ENCODE results near the gene SHQ1. TPM values are rescaled to one million over a fixed set of nuclear protein-coding genes. Genes with fewer than 3 reads are reported as not detected.

The SHQ1 gene
- 10 to 100 TPM; 26.4 to 26.7 TPM for total RNA-seq

- peaks cover 54% of the 10 kb centered on the region for H3K4me1 Mint-ChIP-seq (ENCODE audit: low read depth)
- no peaks in the 10 kb centered on the region for H3K9me3 Mint-ChIP-seq
- ATAC-seq (replicated peaks in 1 of 2) (peak; percentile 95 to 96), DNase-seq (peak; percentile 95 to 97)
- peak within 1 kb of the TSS; percentile 87 for H3K27ac Mint-ChIP-seq
- peaks cover 7 to 11% of the 10 kb centered on the region in 2 donors for H3K36me3 Mint-ChIP-seq (ENCODE audit: insufficient read depth in 2 of 2)
- H3K27me3 Mint-ChIP-seq (ENCODE audit: low read depth): peaks cover 8% of the 10 kb centered on the region
- peak within 1 kb of the TSS; percentile 94 to 100 for H3K4me3 Mint-ChIP-seq
Measured at GRCh38 chr3:72847751-72848702, at the start of gene SHQ1. Gene SHQ1, minus strand, starts transcription at chr3:72848445. Its CDS starts 105 bp downstream, at chr3:72848340.

DNA sequence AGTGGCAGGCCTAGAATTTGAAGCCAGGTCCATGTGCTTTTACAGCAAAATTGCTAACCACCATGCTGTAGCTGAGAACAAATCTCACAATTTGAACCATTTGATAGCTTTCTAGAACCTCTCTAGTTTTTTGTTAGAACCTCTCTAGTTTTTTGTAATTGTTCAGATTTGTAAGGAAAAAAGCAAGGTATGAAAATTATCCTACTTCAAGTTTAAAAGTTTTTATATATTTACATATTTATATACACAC, 49.4 kb upstream of the SHQ1 start:
- H3K27ac Mint-ChIP-seq: no peak overlapping the region
- no peaks in the 10 kb centered on the region for H3K4me1 Mint-ChIP-seq (ENCODE audit: low read depth)
- DNase-seq: no peak
- peaks cover 21% of the 10 kb centered on the region for H3K27me3 Mint-ChIP-seq (ENCODE audit: low read depth)
- no peak for ATAC-seq (replicated peaks in 1 of 2)
- no peaks in the 10 kb centered on the region for H3K36me3 Mint-ChIP-seq (ENCODE audit: insufficient read depth in 2 of 2)
- H3K4me3 Mint-ChIP-seq: no peak overlapping the region
- H3K9me3 Mint-ChIP-seq: no peaks in the 10 kb centered on the region

- peaks cover 26% of the 10 kb centered on the region for H3K27me3 Mint-ChIP-seq (ENCODE audit: low read depth)
- no peaks in the 10 kb centered on the region for H3K4me1 Mint-ChIP-seq (ENCODE audit: low read depth)
- no peak overlapping the region for H3K4me3 Mint-ChIP-seq
- no peaks in the 10 kb centered on the region for H3K36me3 Mint-ChIP-seq (ENCODE audit: insufficient read depth in 2 of 2)
- H3K9me3 Mint-ChIP-seq: no peaks in the 10 kb centered on the region
- H3K27ac Mint-ChIP-seq: no peak overlapping the region
- no peak for ATAC-seq (replicated peaks in 1 of 2)
- DNase-seq: no peak
Measured at GRCh38 chr3:72896996-72897757, 48.9 kb upstream of the SHQ1 start.

DNA sequence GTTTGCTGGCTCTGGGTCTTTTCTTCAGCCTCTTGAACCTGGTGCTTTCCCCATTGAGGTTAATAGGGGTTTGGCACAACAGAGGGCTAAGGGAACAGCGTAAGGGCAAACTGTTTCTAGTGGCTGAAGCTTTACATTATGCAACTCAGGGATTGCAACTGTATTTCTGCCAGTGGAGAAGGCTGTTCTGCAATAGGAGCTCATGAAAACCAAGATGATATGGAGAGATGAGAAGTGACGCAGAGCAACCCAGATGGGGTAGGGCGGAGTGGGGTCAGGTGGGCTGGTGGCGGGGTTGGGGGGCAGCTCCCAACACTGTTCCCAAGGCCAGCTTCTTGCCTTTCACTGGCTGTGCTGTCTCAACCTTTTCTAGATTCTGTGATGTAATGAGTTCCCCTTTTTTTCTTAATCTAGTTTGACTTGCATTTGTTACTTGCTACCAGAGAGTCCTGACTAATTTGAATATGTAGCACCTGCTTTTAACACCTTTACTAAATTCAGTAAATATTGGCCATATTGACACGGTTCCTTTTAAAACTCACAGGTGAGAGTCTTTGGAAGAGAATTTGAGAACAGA, 46.8 kb upstream of the SHQ1 start:
- Mint-ChIP-seq H3K27ac (no peak overlapping the region), H3K4me1 (ENCODE audit: low read depth) (no peaks in the 10 kb centered on the region), H3K4me3 (no peak overlapping the region), H3K27me3 (ENCODE audit: low read depth) (peaks cover 41% of the 10 kb centered on the region), H3K9me3 (no peaks in the 10 kb centered on the region), H3K36me3 (ENCODE audit: insufficient read depth in 2 of 2) (no peaks in the 10 kb centered on the region)
- ATAC-seq (replicated peaks in 1 of 2) (no peak), DNase-seq (no peak)

DNA sequence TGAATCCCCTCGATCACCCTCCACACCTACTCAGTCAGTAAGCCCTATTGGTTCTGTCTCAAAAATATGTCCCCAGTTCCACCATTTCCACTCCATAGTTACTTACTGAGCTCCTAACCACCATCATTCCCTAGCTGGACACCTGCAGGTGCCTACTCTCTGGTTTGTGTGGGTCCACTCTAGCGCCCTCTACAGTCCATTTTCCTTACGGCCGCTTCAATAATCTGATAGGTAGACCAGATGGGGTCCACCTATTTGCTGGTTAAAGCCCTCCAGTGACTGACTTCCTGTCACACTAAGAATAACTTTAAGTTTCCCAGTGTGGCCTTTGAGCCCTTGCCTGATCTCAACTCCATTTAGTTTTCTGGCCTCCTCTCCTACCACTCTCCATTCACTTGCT, 44.6 kb upstream of the SHQ1 start:
- H3K9me3 Mint-ChIP-seq: no peaks in the 10 kb centered on the region
- peaks cover 56% of the 10 kb centered on the region for H3K27me3 Mint-ChIP-seq (ENCODE audit: low read depth)
- no peak overlapping the region for H3K27ac Mint-ChIP-seq
- no peak overlapping the region for H3K4me3 Mint-ChIP-seq
- peaks cover 8% of the 10 kb centered on the region for H3K4me1 Mint-ChIP-seq (ENCODE audit: low read depth)
- peak in 1 of 2 donors; percentile 8 for DNase-seq
- no peaks in the 10 kb centered on the region for H3K36me3 Mint-ChIP-seq (ENCODE audit: insufficient read depth in 2 of 2)
- ATAC-seq (replicated peaks in 1 of 2): no peak

DNA sequence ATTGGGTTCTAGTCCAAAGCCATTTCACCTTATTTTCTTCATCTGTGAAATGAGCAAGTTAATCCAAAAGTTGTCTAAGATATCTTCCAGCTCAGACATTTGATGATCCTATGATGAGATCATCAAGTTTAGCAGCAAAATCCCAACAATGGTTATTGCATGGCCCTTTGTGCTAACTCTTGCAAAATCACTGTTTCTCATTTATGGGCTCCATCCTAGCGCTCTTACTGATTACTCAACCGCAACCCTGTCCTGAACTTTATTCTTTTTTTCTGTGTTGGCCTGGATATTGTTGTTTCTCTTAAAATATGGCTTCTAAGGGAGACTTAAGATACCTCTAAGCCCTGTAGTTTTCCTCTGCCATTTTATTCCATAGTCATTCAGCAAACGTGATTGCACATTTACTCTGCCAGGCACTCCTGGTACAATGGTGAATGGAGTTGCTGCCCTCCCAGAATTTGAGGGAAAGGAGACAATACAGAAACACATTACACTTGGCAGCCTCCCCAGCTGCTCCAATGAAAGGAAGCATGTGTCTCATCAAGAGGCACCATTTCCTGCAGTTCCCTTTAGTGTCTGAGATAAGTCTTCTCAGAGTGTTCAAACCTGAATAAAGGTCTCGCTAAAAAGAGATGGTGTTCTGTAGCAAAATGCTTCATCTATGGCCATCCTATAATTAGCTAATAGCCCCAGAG, 44.0 kb upstream of the SHQ1 start:
- H3K27me3 Mint-ChIP-seq (ENCODE audit: low read depth): peaks cover 62% of the 10 kb centered on the region
- no peak overlapping the region for H3K27ac Mint-ChIP-seq
- peaks cover 0 to 4% of the 10 kb centered on the region in 2 donors for H3K36me3 Mint-ChIP-seq (ENCODE audit: insufficient read depth in 2 of 2)
- DNase-seq (no peak), ATAC-seq (replicated peaks in 1 of 2) (no peak)
- peaks cover 13% of the 10 kb centered on the region for H3K4me1 Mint-ChIP-seq (ENCODE audit: low read depth)
- no peaks in the 10 kb centered on the region for H3K9me3 Mint-ChIP-seq
- no peak overlapping the region for H3K4me3 Mint-ChIP-seq

DNA sequence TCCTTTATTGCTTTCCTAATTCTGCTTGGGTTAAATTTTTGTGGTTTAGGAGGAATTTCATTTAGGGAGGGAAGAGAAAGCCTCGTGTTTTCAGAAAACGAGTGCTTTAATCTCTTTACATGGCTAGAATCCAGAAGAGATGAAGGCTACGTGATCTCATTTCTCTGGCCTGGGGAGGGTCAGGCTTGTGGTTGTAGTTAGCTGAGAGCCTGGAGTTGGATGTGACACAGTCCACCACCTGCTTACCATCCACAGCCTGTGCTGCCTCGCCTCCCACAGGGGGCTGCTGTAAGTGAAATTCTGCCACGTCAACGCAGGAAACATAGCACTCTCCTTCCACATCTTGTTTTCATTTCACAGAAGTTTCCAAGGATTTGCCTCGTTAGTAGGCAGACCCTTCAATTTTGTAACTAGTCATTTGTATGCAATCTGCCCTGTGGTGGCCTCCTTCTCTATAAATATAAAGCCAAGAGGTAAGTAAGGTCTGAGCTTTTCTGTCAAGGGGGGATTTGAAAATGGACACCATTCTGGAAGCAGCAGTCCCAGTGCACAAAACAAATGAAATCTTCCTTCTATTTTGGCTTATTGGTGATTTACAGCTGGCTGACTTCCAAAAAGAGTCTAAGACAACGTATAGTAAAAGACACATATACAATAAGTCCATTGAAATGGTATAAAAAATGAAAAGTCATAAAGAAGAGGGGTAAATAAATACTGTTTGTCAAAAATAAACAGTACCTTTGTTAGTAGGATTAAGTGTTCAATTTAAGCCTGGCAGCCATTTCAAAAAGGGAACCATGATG, 43.0 kb upstream of the SHQ1 start:
- Mint-ChIP-seq H3K27me3 (ENCODE audit: low read depth) (peaks cover 71% of the 10 kb centered on the region), H3K9me3 (no peaks in the 10 kb centered on the region), H3K4me1 (ENCODE audit: low read depth) (peaks cover 19% of the 10 kb centered on the region), H3K4me3 (no peak overlapping the region), H3K36me3 (ENCODE audit: insufficient read depth in 2 of 2) (peaks cover 0 to 4% of the 10 kb centered on the region in 2 donors), H3K27ac (no peak overlapping the region)
- DNase-seq: no peak
- no peak for ATAC-seq (replicated peaks in 1 of 2)

GRCh38 chr3:72890166-72890925, 42.1 kb upstream of the SHQ1 start:
- ATAC-seq (replicated peaks in 1 of 2): no peak

GRCh38 chr3:72889310-72890165, 41.3 kb upstream of the SHQ1 start:
- Mint-ChIP-seq H3K4me1 (ENCODE audit: low read depth) (peaks cover 19% of the 10 kb centered on the region), H3K27me3 (ENCODE audit: low read depth) (peaks cover 79% of the 10 kb centered on the region), H3K36me3 (ENCODE audit: insufficient read depth in 2 of 2) (peaks cover 0 to 4% of the 10 kb centered on the region in 2 donors), H3K9me3 (no peaks in the 10 kb centered on the region), H3K4me3 (peak overlapping the region; percentile 53 to 63), H3K27ac (no peak overlapping the region)
- ATAC-seq (replicated peaks in 1 of 2) (no peak), DNase-seq (no peak)

More at GRCh38 chr3:72890166-72890925, 42.1 kb upstream of the SHQ1 start:
- H3K4me3 Mint-ChIP-seq: no peak overlapping the region
- H3K9me3 Mint-ChIP-seq: no peaks in the 10 kb centered on the region
- no peak for DNase-seq
- H3K4me1 Mint-ChIP-seq (ENCODE audit: low read depth): peaks cover 19% of the 10 kb centered on the region
- H3K27me3 Mint-ChIP-seq (ENCODE audit: low read depth): peaks cover 80% of the 10 kb centered on the region
- no peak overlapping the region for H3K27ac Mint-ChIP-seq
- H3K36me3 Mint-ChIP-seq (ENCODE audit: insufficient read depth in 2 of 2): peaks cover 0 to 4% of the 10 kb centered on the region in 2 donors

- H3K27ac Mint-ChIP-seq: no peak overlapping the region
- peaks cover 19% of the 10 kb centered on the region for H3K4me1 Mint-ChIP-seq (ENCODE audit: low read depth)
- ATAC-seq (replicated peaks in 1 of 2) (no peak), DNase-seq (no peak)
- no peaks in the 10 kb centered on the region for H3K9me3 Mint-ChIP-seq
- H3K4me3 Mint-ChIP-seq: peak overlapping the region; percentile 53 to 63
- H3K27me3 Mint-ChIP-seq (ENCODE audit: low read depth): peaks cover 86% of the 10 kb centered on the region
- peaks cover 0 to 7% of the 10 kb centered on the region in 2 donors for H3K36me3 Mint-ChIP-seq (ENCODE audit: insufficient read depth in 2 of 2)
Measured at GRCh38 chr3:72888546-72889309, 40.5 kb upstream of the SHQ1 start.
